GM10248 (cell line): Measurements from ENCODE around the gene TSPAN31.

Source experiments
- CTCF ChIA-PET: fragments of 300-600 bp; sonication (Branson Sonifier 250); formaldehyde crosslinking; extraction: SDS; loops from one replicate; lab custom pipeline; 2021; ENCODE audit warnings: antibody characterized with exemption; lab: Yijun Ruan, JAX
- POLR2A ChIA-PET: fragments of 350-650 bp; sonication (Branson Sonifier 250); formaldehyde crosslinking; extraction: SDS; loops from one replicate; lab custom pipeline; 2020; ENCODE audit warnings: antibody characterized with exemption; lab: Yijun Ruan, JAX
- DNase-seq: peaks from one replicate; pipeline ENCODE4 v3.0.0; 2012; ENCODE audit errors: extremely low spot score
- CTCF ChIP-seq: IDR thresholded peaks from 2 replicates; pipeline ENCODE4 v1.5.1; 2012; ENCODE audit warnings: mild to moderate bottlenecking, low read depth; ENCODE audit errors: extremely low read depth, missing control alignments, control extremely low read depth

TSPAN31 gene

GRCh38 chr12:57726151-57726883 lies 18.5 kb upstream of the TSPAN31 start:
- peak; percentile 39 for TF ChIP-seq CTCF
- POLR2A ChIA-PET = no interaction called here
- DNase-seq = peak; percentile 16
- CTCF ChIA-PET = interaction anchor here (0.7 to 3.0 kb wide), 7 partner anchors 9 to 33 kb away, joined by 3 to 13 read pairs (median 4); partner anchors contain the start of gene OS9

- DNase-seq = peak; percentile 11
- no peak for TF ChIP-seq CTCF
- POLR2A ChIA-PET = no interaction called here
- CTCF ChIA-PET = interaction anchor here (1.2 to 1.9 kb wide), 3 partner anchors 8 to 14 kb away, joined by 4 to 5 read pairs (median 5); no protein-coding TSS in a partner anchor
These were observed 17.7 kb upstream of the TSPAN31 start for GRCh38 chr12:57726884-57727757.

- peak; percentile 7 for DNase-seq
- ChIA-PET POLR2A (no interaction called here), CTCF (interaction anchor here (1.9 kb wide), 1 partner anchor 13 kb away, joined by 4 read pairs; no protein-coding TSS in a partner anchor)
- no peak for TF ChIP-seq CTCF
These were observed 17.0 kb upstream of the TSPAN31 start for GRCh38 chr12:57727758-57728395.

- CTCF ChIA-PET = interaction anchor here (1.2 to 1.6 kb wide), 3 partner anchors 12 to 29 kb away, joined by 3 to 5 read pairs (median 3); no protein-coding TSS in a partner anchor
- TF ChIP-seq CTCF = no peak
- DNase-seq = peak; percentile 6
- POLR2A ChIA-PET = no interaction called here
These were observed 15.5 kb upstream of the TSPAN31 start for GRCh38 chr12:57729321-57729844.

GRCh38 chr12:57730336-57731067 lies 14.3 kb upstream of the TSPAN31 start:
- ChIA-PET POLR2A (no interaction called here), CTCF (interaction anchor here (1.2 to 2.2 kb wide), 2 partner anchors 11 to 28 kb away, joined by 3 to 9 read pairs; no protein-coding TSS in a partner anchor)
- TF ChIP-seq CTCF = no peak
- DNase-seq = no peak
